Small intestine (tissue), 7 donors: ENCODE measurements around the gene PIGL. TPM values are rescaled to one million over a fixed set of nuclear protein-coding genes. Genes with fewer than 3 reads are reported as not detected.

Source experiments
- DNase-seq, 2 donors: peaks; one replicate each; pipeline versions ENCODE4 v3.0.0 to v3.0.0-alpha.2; 2013
- FAIRE-seq: peaks from 2 replicates; lab custom pipeline; 2012; peaks lifted over from hg19 to GRCh38; lab: Jason Lieb, UNC
- H3K27ac ChIP-seq, 3 donors: one replicate each; pipeline ENCODE4 v1.5.1; 2013; ENCODE audit warnings: low read length in 2 of 3, mild to moderate bottlenecking in 2 of 3, control low read depth in 1 of 3, inconsistent platforms in 1 of 3, low read depth in 1 of 3, moderate library complexity in 1 of 3
- H3K27me3 ChIP-seq, 3 donors: one replicate each; pipeline ENCODE4 v1.6.1; 2013; ENCODE audit warnings: low read length in 3 of 3, inconsistent platforms in 1 of 3; ENCODE audit not compliant: control insufficient read depth in 3 of 3, insufficient read depth in 3 of 3
- H3K36me3 ChIP-seq, 3 donors: one replicate each; pipeline ENCODE4 v1.6.1; 2013; ENCODE audit warnings: low read length in 3 of 3, inconsistent platforms in 1 of 3, low read depth in 1 of 3, mild to moderate bottlenecking in 1 of 3, moderate library complexity in 1 of 3; ENCODE audit not compliant: control insufficient read depth in 3 of 3, insufficient read depth in 2 of 3
- H3K4me1 ChIP-seq, 3 donors: one replicate each; pipeline ENCODE4 v1.6.1; 2013; ENCODE audit warnings: low read length in 2 of 3, inconsistent platforms in 1 of 3, low read depth in 1 of 3, mild to moderate bottlenecking in 1 of 3, moderate library complexity in 1 of 3; ENCODE audit not compliant: control insufficient read depth in 3 of 3, insufficient read depth in 2 of 3
- H3K4me3 ChIP-seq, 3 donors: one replicate each; pipeline ENCODE4 v1.5.1; 2013; ENCODE audit warnings: low read length in 3 of 3, control low read depth in 1 of 3, inconsistent platforms in 1 of 3, low read depth in 1 of 3, mild to moderate bottlenecking in 1 of 3, moderate library complexity in 1 of 3
- H3K9me3 ChIP-seq, 2 donors: one replicate each; pipeline ENCODE4 v1.6.1; 2013; ENCODE audit warnings: low read depth in 1 of 2, low read length in 1 of 2; ENCODE audit not compliant: control insufficient read depth in 2 of 2, insufficient read depth in 1 of 2
- WGBS, 3 donors: extraction: QIAGEN DNeasy Blood & Tissue Kit; methylation state at CpG; one replicate each; pipeline ENCODE4 v1.1.7; 2013; 5-methylcytosine and 5-hydroxymethylcytosine counted together
- polyA plus RNA-seq, 4 donors: library from polyadenylated mRNA; stranded (reverse) in 3 of 4; unstranded in 1 of 4; fragments of 200-250 nt in 3 of 4; fragments of 120-200 nt in 1 of 4; gene quantifications; one replicate each; pipeline versions ENCODE4 v1.2.1 to v1.2.3, GENCODE V29; 2013
- donor health status: healthy with polysubstance abuse.
- donor health status: control.
- donor health status: control.
- donor health status: Bipolar disorder and iron deficiency.
- donor health status: healthy.

PIGL gene
- polyA plus RNA-seq, 4 donors: 19.0 to 43.1 (median 25.9) TPM

DNA sequence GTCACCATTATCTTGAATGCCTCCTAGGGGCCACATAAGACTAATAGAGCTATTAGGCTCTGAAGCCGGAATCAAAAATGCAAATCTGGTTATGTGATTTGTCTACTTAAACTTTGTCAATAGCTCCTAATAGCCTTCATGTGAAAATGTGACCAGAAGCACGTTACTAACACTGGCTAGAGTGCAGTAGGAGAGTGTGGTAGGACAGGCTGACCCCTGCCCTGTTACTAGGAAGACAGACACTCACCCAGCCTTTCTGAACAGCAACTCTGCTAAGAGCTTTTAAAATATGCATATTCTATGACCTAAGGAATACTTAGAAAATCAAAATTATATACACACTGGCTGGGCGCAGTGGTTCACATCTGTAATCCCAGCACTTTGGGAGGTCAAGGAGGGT is 110.0 kb downstream of the PIGL start:
- WGBS, 3 donors: 70 to 85% (median 77%) methylated on average over 3 of the region's 3 CpGs
- FAIRE-seq: no peak
- H3K4me3 ChIP-seq: no peak overlapping the region
- DNase-seq: no peak
- H3K36me3 ChIP-seq: peaks cover 0 to 41% (median 3%) of the 10 kb centered on the region in 3 donors
- H3K4me1 ChIP-seq: peaks cover 0 to 15% (median 2%) of the 10 kb centered on the region in 3 donors
- no peaks in the 10 kb centered on the region for H3K27me3 ChIP-seq
- H3K27ac ChIP-seq: no peak overlapping the region
- H3K9me3 ChIP-seq: no peaks in the 10 kb centered on the region

DNA sequence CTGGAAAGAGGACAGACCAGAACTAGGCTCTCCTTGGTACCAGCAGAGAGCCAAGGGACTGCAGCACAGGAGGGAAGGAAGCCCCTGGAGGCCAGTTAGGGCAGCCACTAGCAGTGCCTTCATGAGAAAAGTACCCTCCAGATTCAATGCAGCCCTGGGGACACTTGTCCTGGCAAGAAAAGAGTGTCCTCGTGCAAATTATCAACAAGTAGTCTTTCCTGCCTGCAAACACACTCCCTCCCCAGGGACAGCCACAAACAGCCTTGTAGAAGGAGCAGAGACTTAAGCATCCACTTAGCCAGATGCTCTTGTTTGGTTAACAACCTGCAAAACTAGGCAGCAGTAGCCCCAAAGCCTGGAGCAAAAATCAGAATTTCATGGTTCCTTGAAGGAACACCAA is 112.0 kb downstream of the PIGL start:
- Histone ChIP-seq H3K9me3 (no peaks in the 10 kb centered on the region), H3K36me3 (peaks cover 0 to 30% (median 3%) of the 10 kb centered on the region in 3 donors), H3K27me3 (no peaks in the 10 kb centered on the region), H3K4me1 (peaks cover 0 to 18% (median 2%) of the 10 kb centered on the region in 3 donors), H3K4me3 (no peak overlapping the region), H3K27ac (peak overlapping the region; percentile 15 to 73 (median 24))
- 6 to 30% (median 7%) methylated on average over 1 of the region's 1 CpG for WGBS, 3 donors
- DNase-seq: peak in 1 of 2 donors; percentile 31
- FAIRE-seq: no peak

DNA sequence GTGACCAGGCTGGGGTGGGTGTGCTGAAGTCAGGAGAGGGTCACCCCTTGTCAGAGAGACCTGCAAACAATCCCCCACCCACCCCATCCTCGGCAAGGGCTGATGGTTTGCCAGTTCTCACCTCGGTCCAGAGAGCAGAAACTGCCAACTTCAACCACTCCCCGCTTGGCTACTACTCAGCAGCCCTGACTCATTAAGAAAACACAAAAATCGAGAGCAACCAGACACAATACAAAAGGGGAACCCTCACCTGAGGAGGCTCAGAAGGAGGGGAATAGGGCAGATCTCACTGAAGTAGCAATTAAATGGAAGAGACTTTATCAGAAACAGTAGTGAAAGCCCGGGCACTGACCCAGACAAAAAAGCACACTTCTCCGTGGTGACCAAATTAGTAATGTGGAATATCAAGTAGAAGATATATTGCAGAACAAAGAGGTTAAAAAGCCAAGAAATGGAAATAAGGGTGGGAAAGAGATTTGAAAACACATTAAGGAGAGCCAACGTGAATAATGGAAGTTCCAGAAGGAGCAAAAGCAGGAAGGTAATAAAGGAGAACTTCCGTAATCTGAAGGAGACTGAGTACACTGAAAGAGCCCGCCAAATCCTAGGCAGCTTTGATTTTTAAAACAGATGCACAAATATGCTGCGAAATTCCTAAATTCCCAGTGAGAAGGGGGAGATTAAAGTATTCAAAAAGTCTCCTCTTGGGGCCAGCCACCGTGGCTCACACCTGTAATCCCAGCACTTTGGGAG is 112.7 kb downstream of the PIGL start:
- DNase-seq: peak; percentile 68 to 81
- no peak for FAIRE-seq
- no peaks in the 10 kb centered on the region for H3K27me3 ChIP-seq
- H3K36me3 ChIP-seq: peaks cover 0 to 24% (median 3%) of the 10 kb centered on the region in 3 donors
- H3K4me1 ChIP-seq: peaks cover 0 to 18% (median 2%) of the 10 kb centered on the region in 3 donors
- H3K4me3 ChIP-seq: no peak overlapping the region
- H3K27ac ChIP-seq: peak overlapping the region; percentile 46 to 73 (median 66)
- WGBS, 3 donors: 14 to 55% (median 33%) methylated on average over 11 of the region's 11 CpGs
- no peaks in the 10 kb centered on the region for H3K9me3 ChIP-seq

DNA sequence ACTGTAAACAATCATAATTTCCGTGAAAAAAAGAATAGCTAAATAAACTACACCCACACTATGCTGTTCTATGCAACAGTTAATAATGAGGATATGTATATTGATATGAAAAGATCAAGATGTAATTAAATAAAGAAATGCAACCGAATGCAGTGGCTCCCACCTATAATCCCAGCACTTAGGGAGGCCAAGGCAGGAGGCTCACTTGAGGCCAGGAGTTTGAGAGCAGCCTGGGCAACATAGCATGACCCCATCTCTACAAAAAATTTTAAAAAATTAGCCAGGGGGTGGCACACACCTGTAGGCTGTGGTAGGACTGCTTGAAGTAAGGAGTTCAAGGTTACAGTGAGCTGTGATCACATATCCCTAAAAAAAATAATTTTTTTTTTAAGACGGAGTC is 121.4 kb downstream of the PIGL start:
- Histone ChIP-seq H3K4me3 (no peak overlapping the region), H3K27me3 (no peaks in the 10 kb centered on the region), H3K36me3 (peaks cover 0 to 23% (median 5%) of the 10 kb centered on the region in 3 donors), H3K27ac (no peak overlapping the region), H3K9me3 (peaks cover 0 to 2% of the 10 kb centered on the region in 2 donors), H3K4me1 (peaks cover 0 to 9% (median 0%) of the 10 kb centered on the region in 3 donors)
- WGBS, 3 donors: 94 to 97% (median 95%) methylated on average over 3 of the region's 3 CpGs
- no peak for FAIRE-seq
- no peak for DNase-seq

DNA sequence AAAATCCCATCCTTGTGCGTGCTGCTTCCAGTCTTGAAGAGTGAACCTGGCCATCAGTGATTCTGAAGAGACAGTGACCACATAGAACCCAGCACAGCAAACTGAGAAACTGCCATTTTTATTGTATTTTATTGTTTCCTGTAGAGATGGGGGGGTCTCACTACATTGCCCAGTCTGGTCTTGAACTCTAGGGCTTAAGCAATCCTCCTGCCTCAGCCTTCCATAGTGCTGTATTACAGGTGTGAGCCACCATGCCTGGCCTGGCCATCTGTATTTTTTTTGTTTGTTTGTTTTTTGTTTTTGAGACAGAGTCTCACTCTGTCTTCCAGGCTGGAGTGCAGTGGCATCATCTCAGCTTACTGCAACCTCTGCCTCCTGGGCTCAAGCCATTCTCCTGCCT is 122.4 kb downstream of the PIGL start:
- FAIRE-seq: no peak

DNA sequence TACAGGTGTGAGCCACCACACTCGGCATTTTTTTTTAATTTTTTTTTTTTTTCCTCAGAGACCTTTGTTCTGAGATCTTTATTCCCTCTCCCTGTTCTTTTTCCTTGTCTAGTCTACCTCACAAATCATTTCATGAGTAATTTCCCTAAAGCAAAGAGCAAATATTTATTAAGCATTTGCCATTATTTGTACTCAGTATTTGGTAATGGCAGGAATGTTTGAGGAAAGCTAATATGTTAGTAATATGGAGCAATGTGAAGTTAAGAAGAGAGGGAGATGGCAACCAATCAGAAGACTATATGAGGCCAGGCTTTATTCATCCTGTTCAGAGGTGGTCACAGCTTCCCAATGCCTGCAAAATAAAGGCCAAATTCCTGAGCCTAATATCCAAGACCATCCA is 122.9 kb downstream of the PIGL start:
- 30 to 63% (median 62%) methylated on average over 1 of the region's 1 CpG for WGBS, 3 donors
- Histone ChIP-seq H3K9me3 (peaks cover 0 to 2% of the 10 kb centered on the region in 2 donors), H3K27ac (no peak overlapping the region), H3K4me1 (peaks cover 0 to 7% (median 0%) of the 10 kb centered on the region in 3 donors), H3K4me3 (no peak overlapping the region), H3K27me3 (no peaks in the 10 kb centered on the region), H3K36me3 (peaks cover 0 to 39% (median 8%) of the 10 kb centered on the region in 3 donors)
- DNase-seq (no peak), FAIRE-seq (no peak)

More for the DNA sequence above, 122.4 kb downstream of the PIGL start:
- Histone ChIP-seq H3K4me3 (no peak overlapping the region), H3K36me3 (peaks cover 0 to 33% (median 8%) of the 10 kb centered on the region in 3 donors), H3K9me3 (peaks cover 0 to 2% of the 10 kb centered on the region in 2 donors), H3K4me1 (peaks cover 0 to 7% (median 0%) of the 10 kb centered on the region in 3 donors), H3K27ac (no peak overlapping the region), H3K27me3 (no peaks in the 10 kb centered on the region)
- no peak for DNase-seq
- WGBS, 3 donors: 96 to 100% (median 98%) methylated on average over 1 of the region's 1 CpG

DNA sequence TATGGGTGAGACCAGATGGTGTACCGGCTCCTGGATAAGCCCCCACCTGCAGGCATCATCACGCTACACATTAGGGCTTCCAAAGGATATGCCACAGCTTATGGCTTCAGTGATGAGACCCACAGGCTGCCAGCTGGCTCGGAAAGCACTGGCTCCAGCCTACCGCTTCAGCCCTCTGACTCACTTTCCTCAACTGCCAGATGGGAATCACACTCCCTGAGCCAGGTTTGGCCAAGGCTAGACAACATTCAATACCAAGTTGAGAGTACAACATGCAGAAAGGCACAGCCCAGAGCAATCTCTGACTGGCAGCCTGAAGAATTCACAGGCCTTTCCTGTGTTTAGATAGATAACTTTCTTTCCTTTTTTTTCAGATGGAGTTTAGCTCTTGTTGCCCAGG is 126.0 kb downstream of the PIGL start:
- no peaks in the 10 kb centered on the region for H3K27me3 ChIP-seq
- H3K36me3 ChIP-seq: peaks cover 4 to 57% (median 11%) of the 10 kb centered on the region in 3 donors
- H3K4me3 ChIP-seq: no peak overlapping the region
- H3K9me3 ChIP-seq: peaks cover 0 to 2% of the 10 kb centered on the region in 2 donors
- no peak for FAIRE-seq
- H3K27ac ChIP-seq: no peak overlapping the region
- DNase-seq: no peak
- WGBS, 3 donors: 94 to 99% (median 96%) methylated on average over 4 of the region's 4 CpGs
- peaks cover 0 to 7% (median 0%) of the 10 kb centered on the region in 3 donors for H3K4me1 ChIP-seq

DNA sequence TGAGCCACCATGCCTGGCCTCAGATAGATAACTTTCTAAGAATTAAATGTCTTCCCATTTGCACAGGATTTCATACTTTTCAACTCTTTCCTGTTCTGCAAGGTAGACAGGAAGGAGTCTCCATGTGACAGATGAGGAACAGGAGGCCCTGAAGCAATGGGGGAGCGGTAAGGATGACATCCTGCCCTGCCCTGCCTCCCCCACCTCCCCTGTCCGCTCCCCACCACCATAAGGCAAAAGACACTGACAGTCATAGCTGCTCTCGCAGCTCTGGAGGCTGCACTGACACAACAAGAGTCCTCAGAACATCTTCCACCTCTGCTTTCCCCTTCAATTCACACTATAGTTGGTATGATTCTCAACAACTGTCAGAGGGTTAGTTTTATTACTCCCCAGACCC is 126.6 kb downstream of the PIGL start:
- peaks cover 0 to 7% (median 0%) of the 10 kb centered on the region in 3 donors for H3K4me1 ChIP-seq
- no peak for FAIRE-seq
- H3K4me3 ChIP-seq: no peak overlapping the region
- H3K27ac ChIP-seq: no peak overlapping the region
- H3K9me3 ChIP-seq: peaks cover 0 to 2% of the 10 kb centered on the region in 2 donors
- no peaks in the 10 kb centered on the region for H3K27me3 ChIP-seq
- no peak for DNase-seq
- 91 to 98% (median 92%) methylated on average over 3 of the region's 3 CpGs for WGBS, 3 donors
- H3K36me3 ChIP-seq: peaks cover 5 to 63% (median 14%) of the 10 kb centered on the region in 3 donors
